HG03159 (cell line): ENCODE data around the gene AP1M2.
"Not testable (repeated sequence)": the region's sequence is repeated elsewhere in the genome, so short reads cannot be mapped to it uniquely, and the experiment has no call there.

Experiments used
- ATAC-seq: cut with Tn5 transposase; IDR thresholded peaks from one replicate; pipeline ENCODE4 v1.9.1; 2021; ENCODE audit warnings: mild to moderate bottlenecking, moderate library complexity; ENCODE audit not compliant: unreplicated experiment

AP1M2 gene

GRCh38 chr19:10602330-10603083 lies 15.4 kb upstream of the AP1M2 start:
- ATAC-seq, result peak; percentile 46

GRCh38 chr19:10601999-10602329 lies 14.9 kb upstream of the AP1M2 start:
- ATAC-seq, result no peak

GRCh38 chr19:10600149-10600548 lies 13.0 kb upstream of the AP1M2 start:
- no peak for ATAC-seq

GRCh38 chr19:10593820-10594637 lies 6.9 kb upstream of the AP1M2 start:
- ATAC-seq, result peak; percentile 62

GRCh38 chr19:10593148-10593547 lies 6.0 kb upstream of the AP1M2 start:
- ATAC-seq, result no peak

- ATAC-seq, result no peak
Measured at GRCh38 chr19:10587839-10588150, 683 bp upstream of the AP1M2 start.

- no peak for ATAC-seq
Measured at GRCh38 chr19:10586396-10586795, 716 bp downstream of the AP1M2 start.

- no peak for ATAC-seq
Measured at GRCh38 chr19:10583036-10583776, 3.9 kb downstream of the AP1M2 start.

GRCh38 chr19:10582091-10582490 lies 5.0 kb downstream of the AP1M2 start:
- no peak for ATAC-seq

- no peak for ATAC-seq
Measured at GRCh38 chr19:10580979-10581631, 6.0 kb downstream of the AP1M2 start.

- ATAC-seq, result no peak
Measured at GRCh38 chr19:10577951-10578350, 9.2 kb downstream of the AP1M2 start.

- ATAC-seq, result no peak
Measured at GRCh38 chr19:10575011-10575716, 11.9 kb downstream of the AP1M2 start.

- ATAC-seq, result no peak
Measured at GRCh38 chr19:10574462-10574861, 12.7 kb downstream of the AP1M2 start.

- not testable (repeated sequence) for ATAC-seq
Measured at GRCh38 chr19:10573793-10574192, 13.3 kb downstream of the AP1M2 start.

GRCh38 chr19:10568826-10569651 lies 18.1 kb downstream of the AP1M2 start, which contains the start of gene CDKN2D:
Gene CDKN2D (minus strand): TSS chr19:10568979. CDS start chr19:10568653, 326 bp downstream.
- peak; percentile 58 for ATAC-seq

- peak; percentile 6 for ATAC-seq
Measured at GRCh38 chr19:10568062-10568825, 18.9 kb downstream of the AP1M2 start.

GRCh38 chr19:10567656-10568055 lies 19.5 kb downstream of the AP1M2 start:
- ATAC-seq, result no peak

GRCh38 chr19:10566658-10567410 lies 20.3 kb downstream of the AP1M2 start:
- ATAC-seq, result no peak
